Stomach (tissue), 4 donors: ENCODE results near the gene KLHL22.

ENCODE experiments used
- CTCF ChIP-seq, 7 experiments: fragments of 450-650 bp in 4 of 7; fragments of 200-600 bp in 3 of 7; sonication (generic) in 3 of 7; IDR thresholded peaks; one replicate each; pipeline ENCODE4 v1.5.1; 2016 to 2019; ENCODE audit warnings: antibody characterized with exemption in 7 of 7, control low read depth in 2 of 7, mild to moderate bottlenecking in 1 of 7
- POLR2A ChIP-seq, 4 donors: fragments of 450-650 bp; IDR thresholded peaks; one replicate each; pipeline ENCODE4 v1.6.1; 2016; ENCODE audit warnings: antibody characterized with exemption in 4 of 4, control low read depth in 2 of 4, mild to moderate bottlenecking in 1 of 4, moderate library complexity in 1 of 4
- POLR2AphosphoS5 ChIP-seq, 3 donors: sonication (generic); formaldehyde crosslinking; IDR thresholded peaks; one replicate each; pipeline ENCODE4 v1.6.1; 2016; ENCODE audit warnings: antibody characterized with exemption in 3 of 3

DNA sequence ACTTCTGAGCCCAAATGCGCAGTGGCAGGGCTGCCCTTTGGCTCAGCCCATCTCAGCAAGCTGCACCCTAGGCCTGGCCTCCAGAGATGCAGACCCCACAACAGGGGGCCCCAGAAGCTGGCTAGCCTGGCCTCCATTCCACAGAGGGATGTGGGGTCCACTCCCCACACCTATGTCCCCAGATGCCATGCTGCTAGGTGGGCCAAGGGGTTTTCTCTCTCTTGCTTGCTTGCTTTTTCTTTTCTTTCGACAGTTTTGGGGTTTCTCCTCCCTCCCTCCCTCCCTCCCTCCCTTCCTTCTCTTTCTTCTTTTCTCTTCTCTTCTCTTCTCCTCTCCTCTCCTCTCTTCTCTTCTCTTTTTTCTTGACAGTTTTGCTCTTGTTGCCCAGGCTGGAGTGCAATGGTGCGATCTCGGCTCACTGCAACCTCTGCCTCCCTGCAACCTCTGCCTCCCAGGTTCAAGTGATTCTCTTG lies 67.6 kb downstream of the KLHL22 start:
- TF ChIP-seq POLR2A (IDR thresholded peaks at IDR 0.05) (no peak), CTCF (IDR thresholded peaks at IDR 0.05) (no peak), POLR2AphosphoS5 (IDR thresholded peaks at IDR 0.05) (no peak)
